HG02870 (cell line): ENCODE results near the gene GLTP.
"Not testable (repeated sequence)": the region's sequence is repeated elsewhere in the genome, so short reads cannot be mapped to it uniquely, and the experiment has no call there.

ENCODE experiments used
- ATAC-seq: cut with Tn5 transposase; IDR thresholded peaks from one replicate; pipeline ENCODE4 v1.9.1; 2021; ENCODE audit warnings: mild to moderate bottlenecking, moderate library complexity; ENCODE audit not compliant: unreplicated experiment

GLTP gene

DNA sequence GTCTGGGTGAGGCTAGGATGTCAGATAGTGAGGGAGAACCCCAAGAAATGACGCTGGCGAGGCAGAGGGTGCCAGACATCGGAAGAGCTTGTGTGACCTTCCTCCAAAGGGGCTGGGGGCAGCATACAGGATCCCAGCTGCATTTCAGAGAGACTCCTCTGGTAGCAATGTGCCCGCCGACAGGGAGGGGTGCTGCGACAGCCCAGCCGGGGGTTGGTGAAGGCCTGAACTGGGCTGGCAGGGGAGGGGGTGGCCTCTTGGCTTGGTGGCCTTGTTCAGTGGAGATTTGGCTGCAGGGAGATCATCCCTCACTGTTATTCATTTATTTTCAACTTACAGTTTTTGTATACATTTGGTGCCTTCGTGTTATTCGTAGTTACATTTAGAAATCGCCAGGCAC is 25.0 kb upstream of the GLTP start:
- ATAC-seq: no peak

DNA sequence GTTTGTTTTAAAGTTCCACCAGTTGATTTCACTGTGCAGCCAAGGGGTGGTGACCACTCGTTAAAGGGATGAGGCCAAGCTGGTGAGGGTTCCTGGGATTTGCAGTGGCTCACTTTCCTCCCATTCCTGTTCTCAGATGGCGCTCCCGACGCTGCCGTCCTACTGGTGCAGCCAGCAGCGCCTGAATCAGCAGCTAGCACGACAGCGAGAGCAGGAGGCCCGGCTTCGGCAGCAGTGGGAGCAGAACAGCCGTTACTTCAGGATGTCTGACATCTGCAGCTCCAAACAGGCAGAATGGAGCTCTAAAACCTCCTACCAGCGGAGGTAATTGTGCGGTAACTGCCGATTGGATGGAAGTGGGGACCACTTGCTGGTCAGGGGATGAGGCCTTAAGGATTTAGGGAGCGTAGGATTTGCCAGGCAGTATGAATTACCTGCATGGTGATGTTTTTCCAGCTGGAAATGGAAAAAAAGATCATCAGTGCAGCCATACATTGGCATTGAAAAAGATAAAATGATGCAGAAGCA is 22.6 kb upstream of the GLTP start:
- ATAC-seq: no peak

DNA sequence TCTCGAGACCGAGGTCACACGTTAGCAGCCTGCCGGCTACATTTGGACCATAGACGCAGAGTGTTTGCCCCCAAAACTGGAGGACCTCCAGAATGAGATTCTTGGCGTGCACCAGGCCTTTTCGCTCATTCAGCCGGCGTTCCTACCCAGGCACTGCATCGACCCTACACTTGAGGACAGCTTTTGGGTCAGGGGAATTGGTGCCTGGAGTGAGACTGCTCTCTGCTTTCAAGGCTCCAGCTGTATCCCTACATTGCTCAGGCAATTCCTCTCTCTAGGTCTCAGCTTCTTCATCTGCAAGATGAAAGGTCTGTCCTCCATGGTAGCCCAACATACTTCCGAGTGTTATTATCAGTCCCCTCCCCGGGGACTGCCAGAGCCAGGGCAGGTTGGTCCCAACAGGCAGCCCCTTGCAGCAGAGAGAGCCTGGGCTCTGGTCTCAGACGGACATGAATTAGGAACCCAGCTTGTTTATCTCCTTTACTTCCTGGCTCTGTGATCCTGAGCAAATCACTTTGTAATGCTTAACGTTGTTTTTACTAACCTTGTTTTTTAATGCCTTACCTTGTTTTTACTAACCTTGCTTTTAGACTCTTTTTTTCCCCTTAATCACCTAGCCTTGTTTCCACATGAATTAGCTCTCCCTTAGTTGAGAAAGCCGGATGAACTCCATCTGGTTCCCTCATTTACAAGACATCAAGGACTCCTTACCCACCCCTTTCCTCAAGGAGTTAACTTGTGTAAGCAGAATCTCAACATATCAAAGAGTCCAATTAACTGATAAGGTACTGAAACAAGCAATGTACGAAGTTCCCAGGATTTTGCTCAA is 20.6 kb upstream of the GLTP start:
- ATAC-seq: peak; percentile 16

DNA sequence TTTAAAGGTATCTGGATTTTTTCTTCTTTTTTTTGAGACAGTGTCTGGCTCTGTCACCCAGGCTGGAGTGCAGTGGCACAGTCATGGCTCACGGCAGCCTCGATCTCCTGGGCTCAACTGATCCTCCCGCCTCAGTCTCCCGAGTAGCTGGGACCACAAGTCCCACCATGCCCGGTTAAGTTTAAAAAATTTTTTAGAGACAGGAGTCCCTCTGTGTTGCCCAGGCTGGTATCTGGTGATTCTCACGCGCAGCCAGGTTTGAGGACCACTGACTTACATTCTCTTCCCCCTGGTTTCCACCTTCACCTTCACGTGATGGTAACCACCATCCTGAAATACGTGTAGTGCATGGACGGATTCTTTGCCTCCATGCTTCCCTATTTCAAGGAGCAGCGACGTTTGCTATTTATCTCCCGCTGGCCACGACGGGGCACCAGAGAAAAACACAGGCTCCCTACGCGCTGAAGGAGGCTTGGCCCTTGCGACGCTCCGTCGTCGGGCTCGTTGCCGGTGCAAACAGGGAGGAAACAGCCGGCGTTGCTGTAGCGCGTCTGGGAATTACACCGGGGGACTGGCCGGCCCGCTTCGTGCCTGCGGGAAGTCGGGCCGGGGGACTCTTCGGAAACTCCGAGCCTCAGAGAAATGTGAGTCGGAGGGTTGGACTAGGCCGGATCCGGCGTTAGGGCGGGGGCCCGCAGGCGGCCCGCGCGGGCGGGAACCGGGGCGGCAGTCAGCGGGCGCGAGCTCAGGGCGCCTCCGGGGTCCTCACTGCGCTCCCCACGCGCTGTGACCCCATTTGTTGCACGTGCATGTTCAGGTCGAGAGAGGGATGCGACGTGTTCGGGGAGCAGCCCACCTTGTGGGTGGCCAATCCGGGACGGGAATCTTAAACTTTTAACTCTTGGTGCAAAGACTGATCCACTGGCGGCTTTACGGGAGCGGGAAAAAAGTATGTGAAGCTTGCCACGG is 19.7 kb upstream of the GLTP start, which contains the start of gene TCHP:
TCHP (plus strand) TSS at position 492 of the 969 bp plus-strand sequence. CDS start 2,753 bp downstream, outside the sequence.
- peak; percentile 61 for ATAC-seq

DNA sequence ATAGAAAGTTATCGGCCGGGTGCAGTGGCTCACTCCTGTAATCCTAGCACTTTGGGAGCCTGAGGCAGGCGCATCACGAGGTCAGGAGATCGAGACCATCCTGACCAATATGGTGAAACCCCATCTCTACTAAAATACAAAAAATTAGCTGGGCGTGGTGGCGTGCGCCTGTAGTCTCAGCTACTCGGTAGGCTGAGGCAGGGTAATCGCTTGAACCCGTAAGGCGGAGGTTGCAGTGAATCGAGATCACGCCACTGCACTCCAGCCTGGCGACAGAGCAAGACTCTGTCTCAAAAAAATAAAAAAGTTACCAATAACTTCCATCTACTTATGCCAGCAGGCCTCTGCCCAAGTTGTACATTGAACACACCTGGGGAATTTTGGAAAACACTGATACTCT is 19.0 kb upstream of the GLTP start:
- ATAC-seq: not testable (repeated sequence)

DNA sequence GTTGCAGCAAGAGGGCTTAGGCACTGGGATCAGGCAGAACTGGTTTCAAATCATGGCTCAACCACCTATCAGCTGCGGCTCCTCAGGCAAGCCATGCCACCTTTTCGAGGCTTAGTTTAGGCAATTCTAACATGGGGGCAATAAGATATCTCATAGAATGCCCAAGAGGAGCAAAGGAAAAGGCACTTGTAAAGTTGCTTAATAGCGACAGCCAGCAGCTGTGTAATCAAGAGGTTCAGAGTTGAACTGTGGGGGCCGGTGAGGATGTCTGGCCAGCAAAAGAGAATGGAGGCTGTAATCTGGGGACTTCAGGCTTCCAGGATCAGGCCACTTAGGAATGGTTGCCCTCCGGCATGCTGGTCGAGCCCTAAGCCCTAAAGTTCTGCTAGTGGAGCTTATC is 16.7 kb upstream of the GLTP start:
- no peak for ATAC-seq

DNA sequence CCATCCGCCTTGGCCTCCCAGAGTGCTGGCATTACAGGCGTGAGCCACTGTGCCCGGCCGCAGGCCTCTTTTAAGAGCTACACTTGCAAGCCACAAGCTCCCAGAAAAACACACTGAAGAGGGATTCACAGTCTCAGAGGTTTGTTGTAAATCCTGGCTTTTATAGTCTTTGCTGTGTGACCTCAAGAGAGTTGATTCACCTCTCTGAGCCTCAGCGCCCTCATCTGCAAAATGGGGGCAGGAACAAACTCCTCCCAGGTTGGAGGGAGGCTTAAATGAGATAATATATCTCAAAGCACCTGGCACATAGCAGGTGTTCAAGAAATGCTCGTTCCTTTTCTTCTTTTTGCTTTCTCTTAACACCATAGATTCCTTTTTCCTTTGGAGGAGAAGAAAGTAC is 15.8 kb upstream of the GLTP start:
- no peak for ATAC-seq

DNA sequence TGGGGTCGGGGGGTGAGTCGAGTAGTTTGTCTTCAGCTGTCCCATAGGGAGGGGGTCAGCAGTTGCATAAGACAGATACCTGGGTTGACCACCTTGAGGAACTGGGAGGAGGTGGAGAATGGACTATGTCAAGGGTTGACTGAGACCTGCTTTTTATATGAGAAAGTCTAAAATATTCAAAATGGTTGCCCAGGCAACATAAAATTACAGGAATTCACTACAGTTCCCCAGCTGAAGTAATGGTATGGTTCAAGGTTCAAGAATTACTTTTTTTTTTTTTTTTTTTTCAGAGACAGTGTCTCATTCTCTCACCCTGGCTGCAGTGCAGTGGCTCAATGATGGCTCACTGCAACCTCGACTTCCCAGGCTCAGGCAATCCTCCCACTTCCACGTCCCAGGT is 14.6 kb upstream of the GLTP start:
- no peak for ATAC-seq

DNA sequence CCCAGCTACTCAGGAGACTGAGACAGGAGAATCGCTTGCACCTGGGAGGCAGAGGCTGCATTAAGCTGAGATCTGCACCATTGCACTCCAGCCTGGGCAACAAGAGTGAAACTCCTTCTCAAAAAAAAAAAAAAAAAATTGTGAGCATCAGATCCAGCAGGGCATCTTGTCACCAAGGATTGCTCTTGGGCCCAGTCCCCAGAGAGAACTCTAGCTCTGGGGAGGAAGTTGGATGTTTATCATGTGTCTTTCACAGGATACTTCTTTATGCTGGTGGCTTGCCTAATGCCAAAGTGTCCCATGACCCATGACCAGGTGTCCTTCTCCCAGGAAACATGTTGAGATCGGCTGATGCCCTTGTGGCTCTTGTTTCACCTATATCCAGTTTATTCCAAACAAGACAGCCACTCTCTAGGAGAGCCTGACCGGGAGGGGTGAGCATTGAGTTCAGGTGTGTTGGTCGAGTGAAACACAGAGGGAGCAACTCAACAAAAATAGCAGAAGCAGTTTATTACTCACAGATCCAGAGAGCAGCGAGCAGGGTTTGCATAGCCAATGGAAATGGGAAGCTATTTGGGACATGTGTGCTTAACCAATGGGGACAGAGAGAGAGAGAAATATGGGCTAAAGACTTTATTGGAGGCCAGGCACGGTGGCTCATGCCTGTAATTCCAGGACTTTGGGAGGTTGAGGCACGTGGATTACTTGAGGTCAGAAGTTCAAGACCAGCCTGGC is 13.1 kb upstream of the GLTP start:
- no peak for ATAC-seq

DNA sequence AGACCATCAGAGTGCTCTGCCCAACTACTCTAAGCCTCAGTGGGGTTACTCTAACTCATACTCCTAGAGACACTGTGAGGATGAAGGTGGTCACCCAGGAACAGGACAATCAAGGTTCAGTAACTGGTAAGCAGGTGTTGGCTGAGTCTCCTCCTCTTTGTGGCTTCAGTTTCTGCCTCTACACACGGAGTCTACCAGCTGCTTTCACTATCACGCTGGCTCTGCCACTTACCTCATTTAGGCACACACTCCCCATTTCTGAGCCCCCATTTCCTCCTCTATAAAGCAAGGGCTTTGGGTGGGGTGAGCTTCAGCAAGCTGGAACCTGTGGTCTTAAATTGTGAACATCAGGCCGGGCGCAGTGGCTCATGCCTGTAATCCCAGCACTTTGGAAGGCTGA is 12.4 kb upstream of the GLTP start:
- ATAC-seq: peak; percentile 51

DNA sequence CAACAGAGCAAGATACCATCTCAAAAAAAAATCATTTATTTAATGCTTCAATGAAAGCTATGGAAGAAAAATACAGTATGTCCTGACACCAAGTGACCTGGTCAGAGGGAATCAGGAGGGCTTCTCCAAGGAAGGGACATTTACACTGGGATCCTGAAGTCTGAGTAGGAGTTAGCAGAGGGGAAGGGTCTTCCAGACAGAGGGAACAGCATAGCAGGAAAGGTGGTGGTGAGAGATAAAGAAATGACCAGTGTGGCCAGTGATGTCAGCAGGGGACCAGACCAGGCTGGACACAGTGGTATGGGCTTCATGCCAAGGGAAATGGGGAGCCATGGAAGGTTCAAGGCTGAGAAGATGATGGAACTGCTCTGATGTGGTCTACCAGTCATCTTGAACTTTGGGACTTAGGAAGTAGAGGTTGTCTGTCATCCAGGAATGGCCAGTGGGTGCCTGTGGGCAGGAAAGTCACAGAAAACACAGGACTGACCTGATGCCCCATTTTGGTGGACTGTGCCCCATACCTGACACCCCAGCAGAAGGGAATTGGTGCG is 11.9 kb upstream of the GLTP start:
- ATAC-seq: no peak

DNA sequence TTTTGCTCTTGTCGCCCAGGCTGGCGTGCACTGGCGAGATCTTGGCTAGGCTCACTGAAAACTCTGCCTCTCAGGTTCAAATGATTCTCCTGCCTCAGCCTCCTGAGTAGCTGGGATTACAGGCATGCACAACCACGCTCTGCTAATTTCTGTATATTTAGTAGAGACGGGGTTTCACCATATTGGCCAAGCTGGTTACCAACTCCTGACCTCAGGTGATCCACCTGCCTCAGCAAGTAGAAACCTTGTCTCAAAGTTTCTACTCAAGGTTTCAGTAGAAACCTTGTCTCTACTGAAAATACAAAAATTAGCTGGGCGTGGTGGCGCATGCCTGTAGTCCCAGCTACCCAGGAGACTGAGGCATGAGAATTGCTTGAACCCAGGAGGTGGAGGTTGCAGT is 11.4 kb upstream of the GLTP start:
- not testable (repeated sequence) for ATAC-seq

DNA sequence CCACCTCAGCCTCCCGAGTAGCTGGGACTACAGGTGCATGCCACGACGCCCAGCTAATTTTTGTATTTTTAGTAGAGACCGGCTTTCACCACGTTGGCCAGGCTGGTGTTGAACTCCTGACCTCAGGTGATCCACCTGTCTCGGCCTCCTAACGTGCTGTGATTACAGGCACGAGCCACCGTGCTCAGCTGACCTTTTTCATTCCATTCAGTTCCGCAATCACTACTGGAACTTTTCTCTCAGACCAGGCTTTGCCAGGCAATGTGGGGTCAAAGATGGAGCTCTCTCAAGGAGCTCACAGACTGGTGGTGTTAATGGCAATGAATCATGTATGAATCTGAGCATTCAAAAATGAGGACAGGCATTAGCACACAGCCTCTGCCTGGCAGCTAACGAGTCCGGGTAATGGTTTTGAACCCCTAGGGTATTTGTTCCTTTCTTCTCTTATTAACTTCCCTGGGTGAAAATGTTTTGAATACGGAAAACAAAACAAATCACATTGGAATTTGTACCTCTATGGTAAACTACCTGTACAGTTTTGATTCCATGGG is 10.4 kb upstream of the GLTP start:
- ATAC-seq: no peak

DNA sequence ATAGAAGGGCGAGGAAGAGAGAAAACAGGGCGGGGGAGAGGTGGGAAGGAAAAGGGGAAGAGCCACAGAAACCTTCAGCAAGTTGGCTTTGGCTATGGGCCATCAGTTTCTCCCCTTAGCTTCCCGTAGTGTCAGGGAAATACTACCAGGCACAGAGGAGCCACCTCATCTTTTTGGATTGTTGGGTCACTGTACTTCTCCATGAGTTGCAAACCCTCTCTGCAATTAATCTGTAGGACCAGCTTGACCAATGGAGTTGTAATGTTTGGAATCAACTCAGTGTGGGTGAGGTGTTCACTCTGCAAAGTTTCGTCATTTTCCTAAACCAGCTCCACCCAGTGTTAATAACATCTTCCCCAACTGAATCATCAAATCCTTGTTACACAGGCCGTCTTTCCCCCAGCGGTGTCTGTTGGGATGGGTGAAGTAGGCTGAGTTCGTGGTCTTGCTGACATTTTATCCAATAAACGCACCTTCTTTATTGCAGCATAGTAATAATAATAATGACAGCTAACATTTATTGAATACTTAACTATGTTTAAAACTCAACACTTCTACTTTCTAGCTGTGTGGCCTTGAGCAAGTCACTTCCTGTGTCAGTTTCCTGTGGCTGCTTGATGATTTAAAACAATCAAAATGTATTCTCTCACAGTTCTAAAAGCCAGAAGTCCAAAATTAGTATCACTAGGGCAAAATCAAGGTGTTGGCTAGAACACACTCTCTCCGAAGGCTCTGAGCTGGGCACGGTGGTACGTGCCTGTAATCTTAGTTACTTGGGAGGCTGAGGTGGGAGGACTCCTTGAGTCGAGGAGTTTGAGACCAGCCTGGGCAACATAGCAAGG is 8.1 kb upstream of the GLTP start:
- ATAC-seq: no peak

DNA sequence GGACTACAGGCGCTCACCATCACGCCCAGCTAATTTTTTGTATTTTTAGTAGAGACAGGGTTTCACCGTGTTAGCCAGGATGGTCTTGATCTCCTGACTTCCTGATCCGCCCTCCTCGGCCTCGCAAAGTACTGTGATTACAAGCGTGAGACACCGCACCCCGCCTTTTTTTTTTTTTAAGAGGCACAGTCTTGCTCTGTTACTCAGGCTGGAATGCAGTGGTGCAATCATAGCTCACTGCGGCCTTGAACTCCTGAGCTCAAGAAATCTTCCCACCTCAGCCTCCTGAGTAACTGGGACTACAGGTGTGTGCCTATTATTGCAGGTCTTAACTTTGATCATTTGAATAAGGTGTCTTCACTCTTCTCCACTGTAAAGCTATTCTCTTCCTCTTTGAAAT is 5.3 kb upstream of the GLTP start:
- ATAC-seq: no peak

DNA sequence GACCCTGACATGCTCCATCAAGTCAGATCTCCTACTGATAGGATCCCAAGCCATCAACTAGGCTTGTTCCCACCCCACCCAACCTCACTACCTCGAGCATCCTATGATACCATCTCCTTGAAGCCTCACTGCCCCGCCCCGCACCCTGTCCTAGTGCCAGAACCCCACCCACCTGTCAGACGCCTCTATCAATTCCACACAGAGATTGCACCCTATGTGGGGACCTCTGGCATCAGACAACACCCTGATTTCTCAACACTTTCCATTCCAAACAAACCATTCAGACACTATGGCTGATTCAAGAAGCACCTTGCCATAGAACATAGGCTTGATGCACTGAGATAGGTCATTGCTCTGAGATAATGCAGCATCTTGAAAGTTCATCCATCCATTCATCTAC is 3.1 kb upstream of the GLTP start:
- no peak for ATAC-seq

DNA sequence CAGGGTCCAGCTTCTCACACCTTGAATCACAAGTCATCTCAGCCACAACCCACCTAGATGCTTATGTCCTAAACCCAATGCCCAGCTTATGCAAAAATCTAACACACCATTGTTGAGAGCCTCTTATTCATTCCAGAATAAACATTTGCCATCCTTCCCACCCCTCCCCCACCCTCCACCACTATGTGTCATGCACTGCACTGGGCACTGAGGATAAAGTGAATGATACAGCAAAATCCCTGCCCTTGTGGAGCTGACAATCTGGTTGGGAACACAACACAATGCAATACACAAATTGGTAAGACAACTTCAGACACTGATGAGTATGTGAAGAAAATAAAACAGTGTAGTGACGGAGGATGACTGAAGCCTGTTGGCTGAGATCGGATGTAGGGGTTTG is 1.4 kb upstream of the GLTP start:
- ATAC-seq: no peak

DNA sequence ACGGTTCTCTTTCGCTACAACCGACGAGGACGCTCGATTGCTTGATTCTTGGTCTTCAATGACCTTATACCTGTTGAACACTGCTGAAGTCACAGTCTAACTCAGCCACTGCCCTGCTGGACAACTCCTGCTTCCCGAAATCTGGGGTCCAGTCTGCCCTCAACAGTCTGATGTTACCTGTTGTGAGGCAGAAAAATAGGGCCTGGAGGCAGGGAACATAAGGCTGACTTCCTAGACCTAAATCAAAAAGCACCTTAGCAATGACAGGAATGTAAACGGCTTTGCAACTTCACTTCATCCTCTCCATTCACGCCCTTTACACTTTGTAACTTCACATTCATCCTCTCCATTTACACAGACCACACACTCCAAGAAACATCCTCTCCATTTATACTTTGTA is 597 bp upstream of the GLTP start:
- no peak for ATAC-seq

DNA sequence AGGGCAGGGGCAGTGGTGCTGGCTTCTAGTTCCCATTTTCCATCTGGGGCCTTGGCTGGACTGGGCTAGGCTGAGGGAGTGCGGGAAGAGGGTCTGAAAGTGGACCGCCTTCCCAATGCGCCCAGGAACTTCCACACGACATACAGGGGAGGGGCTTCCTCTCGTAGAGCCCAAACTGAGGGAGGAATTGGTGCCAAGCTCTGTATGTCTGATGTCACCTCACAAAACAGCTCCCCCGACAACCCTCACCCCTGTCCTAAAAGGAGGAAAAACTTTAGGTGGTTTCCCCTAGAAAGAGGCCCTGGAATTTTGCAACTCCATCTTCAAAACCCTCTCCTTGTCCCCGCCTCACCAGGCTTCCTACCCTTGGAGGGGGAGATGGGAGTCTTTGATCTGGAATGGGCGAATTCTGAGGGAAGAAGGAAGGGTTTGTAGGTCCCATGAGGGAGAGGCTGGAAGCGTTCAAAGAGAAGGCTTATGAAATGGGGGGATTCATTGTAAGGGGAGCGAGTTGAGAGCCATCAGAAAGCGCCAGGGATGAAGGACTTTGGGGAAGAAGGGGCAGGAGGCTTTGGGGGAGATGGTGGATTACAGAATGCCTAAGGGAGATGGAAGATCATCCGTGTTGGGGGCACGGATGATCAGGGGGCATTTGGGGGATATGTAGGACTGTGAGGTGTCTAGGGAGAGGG is 844 bp downstream of the GLTP start:
- no peak for ATAC-seq
